Mesendoderm (in vitro differentiated cells): Measurements from ENCODE around the gene SUSD4.
A peak's percentile ranks its signal among the peaks of the same experiment; 100 is the strongest.

Experiments
- DNase-seq: peaks from one replicate; pipeline ENCODE4 v3.0.0; 2013
- H2AK5ac ChIP-seq: 2 replicates; pipeline ENCODE4 v1.6.1; 2013; ENCODE audit warnings: low read length, inconsistent platforms
- H2BK120ac ChIP-seq: 2 replicates; pipeline ENCODE4 v1.6.1; 2013; ENCODE audit warnings: low read depth, mild to moderate bottlenecking, low read length, moderate library complexity, mixed read lengths
- H2BK15ac ChIP-seq: replicated peaks from 2 replicates; pipeline ENCODE4 v1.6.1; 2013; ENCODE audit warnings: low read depth, mild to moderate bottlenecking, moderate library complexity
- H2BK5ac ChIP-seq: 2 replicates; pipeline ENCODE4 v1.6.1; 2013; ENCODE audit warnings: low read length, inconsistent platforms
- H3K18ac ChIP-seq: 2 replicates; pipeline ENCODE4 v1.6.1; 2013; ENCODE audit warnings: mild to moderate bottlenecking, low read length, mixed read lengths
- H3K23ac ChIP-seq: one replicate; pipeline ENCODE4 v1.6.1; 2013; ENCODE audit warnings: low read length
- H3K27ac ChIP-seq: 2 replicates; pipeline ENCODE4 v1.5.1; 2013; ENCODE audit warnings: low read depth, mild to moderate bottlenecking, inconsistent platforms, low read length, moderate library complexity
- H3K27me3 ChIP-seq: 2 replicates; pipeline ENCODE4 v1.6.1; 2013; ENCODE audit warnings: low read length, control low read depth, mild to moderate bottlenecking, inconsistent platforms; ENCODE audit not compliant: insufficient read depth, poor library complexity
- H3K36me3 ChIP-seq: 2 replicates; pipeline ENCODE4 v1.6.1; 2013; ENCODE audit warnings: low read length, inconsistent platforms; ENCODE audit not compliant: control insufficient read depth, insufficient read depth
- H3K4ac ChIP-seq: one replicate; pipeline ENCODE4 v1.6.1; 2013; ENCODE audit warnings: low read depth, mild to moderate bottlenecking, low read length, moderate library complexity
- H3K4me1 ChIP-seq: 2 replicates; pipeline ENCODE4 v1.6.1; 2013; ENCODE audit warnings: low read depth, low read length, inconsistent platforms; ENCODE audit not compliant: control insufficient read depth
- H3K4me2 ChIP-seq: 2 replicates; pipeline ENCODE4 v1.6.1; 2013; ENCODE audit warnings: low read length
- H3K4me3 ChIP-seq: 2 replicates; pipeline ENCODE4 v1.5.1; 2013; ENCODE audit warnings: mild to moderate bottlenecking, low read length
- H3K56ac ChIP-seq: one replicate; pipeline ENCODE4 v1.6.1; 2013; ENCODE audit warnings: low read length
- H3K79me1 ChIP-seq: 2 replicates; pipeline ENCODE4 v1.6.1; 2013; ENCODE audit warnings: low read length, inconsistent platforms
- H3K79me2 ChIP-seq: 2 replicates; pipeline ENCODE4 v1.6.1; 2013; ENCODE audit warnings: mild to moderate bottlenecking, low read length; ENCODE audit not compliant: control insufficient read depth, insufficient read depth
- H3K9ac ChIP-seq: 2 replicates; pipeline ENCODE4 v1.6.1; 2013; ENCODE audit warnings: low read length, inconsistent platforms
- H4K5ac ChIP-seq: one replicate; pipeline ENCODE4 v1.6.1; 2013; ENCODE audit warnings: low read length
- H4K8ac ChIP-seq: one replicate; pipeline ENCODE4 v1.6.1; 2013; ENCODE audit warnings: low read depth, mild to moderate bottlenecking, control low read depth, low read length, moderate library complexity
- WGBS: extraction: QIAGEN DNeasy Blood & Tissue Kit; methylation state at CpG from one replicate; pipeline ENCODE4 v1.1.7; 2013; ENCODE audit warnings: low lambda C conversion rate, missing lambda C conversion rate; ENCODE audit not compliant: insufficient coverage; ENCODE audit errors: extremely low coverage; 5-methylcytosine and 5-hydroxymethylcytosine counted together

The SUSD4 gene

GRCh38 chr1:223243441-223244050 lies 120.4 kb downstream of the SUSD4 start:
- DNase-seq: peak; percentile 10

GRCh38 chr1:223242971-223243370 lies 121.0 kb downstream of the SUSD4 start:
- no CpG with 5 or more reads among the region's 7 CpGs for WGBS

More at GRCh38 chr1:223243441-223244050, 120.4 kb downstream of the SUSD4 start:
- WGBS: no CpG with 5 or more reads among the region's 6 CpGs
- Histone ChIP-seq H3K27me3 (no peaks in the 10 kb centered on the region), H2BK15ac (no peak overlapping the region), H3K4me1 (no peaks in the 10 kb centered on the region), H3K27ac (no peak overlapping the region), H3K23ac (no peak overlapping the region), H3K18ac (no peak overlapping the region), H3K36me3 (no peaks in the 10 kb centered on the region), H4K5ac (no peak overlapping the region), H3K79me2 (no peaks in the 10 kb centered on the region), H3K79me1 (no peaks in the 10 kb centered on the region), H3K9ac (no peak overlapping the region), H2AK5ac (no peak overlapping the region), H4K8ac (no peak overlapping the region), H3K56ac (no peak overlapping the region), H3K4me2 (no peak overlapping the region), H3K4ac (no peak overlapping the region), H3K4me3 (no peak overlapping the region), H2BK120ac (no peak overlapping the region), H2BK5ac (no peak overlapping the region)

GRCh38 chr1:223242382-223242955 lies 121.5 kb downstream of the SUSD4 start:
- Histone ChIP-seq H3K18ac (no peak overlapping the region), H2BK15ac (no peak overlapping the region), H3K4me1 (no peaks in the 10 kb centered on the region), H3K79me2 (no peaks in the 10 kb centered on the region), H3K27me3 (no peaks in the 10 kb centered on the region), H3K23ac (no peak overlapping the region), H2BK5ac (no peak overlapping the region), H3K9ac (no peak overlapping the region), H3K36me3 (no peaks in the 10 kb centered on the region), H3K27ac (no peak overlapping the region), H3K4me2 (no peak overlapping the region), H2BK120ac (no peak overlapping the region), H3K4me3 (no peak overlapping the region), H4K5ac (no peak overlapping the region), H2AK5ac (no peak overlapping the region), H3K56ac (no peak overlapping the region), H3K4ac (no peak overlapping the region), H4K8ac (no peak overlapping the region), H3K79me1 (no peaks in the 10 kb centered on the region)
- DNase-seq: no peak
- WGBS: no CpG with 5 or more reads among the region's 6 CpGs

More at GRCh38 chr1:223242971-223243370, 121.0 kb downstream of the SUSD4 start:
- Histone ChIP-seq H3K27ac (no peak overlapping the region), H3K4me1 (no peaks in the 10 kb centered on the region), H3K56ac (no peak overlapping the region), H3K79me2 (no peaks in the 10 kb centered on the region), H3K4ac (no peak overlapping the region), H3K27me3 (no peaks in the 10 kb centered on the region), H3K18ac (no peak overlapping the region), H3K23ac (no peak overlapping the region), H3K79me1 (no peaks in the 10 kb centered on the region), H2BK120ac (no peak overlapping the region), H3K9ac (no peak overlapping the region), H3K4me2 (no peak overlapping the region), H3K4me3 (no peak overlapping the region), H2AK5ac (no peak overlapping the region), H4K5ac (no peak overlapping the region), H4K8ac (no peak overlapping the region), H2BK5ac (no peak overlapping the region), H3K36me3 (no peaks in the 10 kb centered on the region), H2BK15ac (no peak overlapping the region)
- no peak for DNase-seq

GRCh38 chr1:223240122-223240521 lies 123.9 kb downstream of the SUSD4 start:
- Histone ChIP-seq H4K8ac (no peak overlapping the region), H2AK5ac (no peak overlapping the region), H2BK15ac (no peak overlapping the region), H3K27me3 (no peaks in the 10 kb centered on the region), H3K36me3 (no peaks in the 10 kb centered on the region), H3K9ac (no peak overlapping the region), H3K79me1 (no peaks in the 10 kb centered on the region), H3K79me2 (no peaks in the 10 kb centered on the region), H3K4ac (no peak overlapping the region), H2BK120ac (no peak overlapping the region), H4K5ac (no peak overlapping the region), H3K18ac (no peak overlapping the region), H3K4me3 (no peak overlapping the region), H3K27ac (no peak overlapping the region), H3K4me1 (no peaks in the 10 kb centered on the region), H2BK5ac (no peak overlapping the region), H3K4me2 (no peak overlapping the region), H3K56ac (no peak overlapping the region), H3K23ac (no peak overlapping the region)
- WGBS: no CpG with 5 or more reads among the region's 2 CpGs
- no peak for DNase-seq

GRCh38 chr1:223235091-223235490 lies 128.9 kb downstream of the SUSD4 start:
- no peak overlapping the region for H3K27ac ChIP-seq

GRCh38 chr1:223234534-223234933 lies 129.4 kb downstream of the SUSD4 start:
- Histone ChIP-seq H4K8ac (no peak overlapping the region), H3K27me3 (no peaks in the 10 kb centered on the region), H2BK15ac (no peak overlapping the region), H3K79me1 (no peaks in the 10 kb centered on the region), H3K79me2 (no peaks in the 10 kb centered on the region), H3K56ac (no peak overlapping the region), H3K27ac (no peak overlapping the region), H3K18ac (no peak overlapping the region), H3K36me3 (no peaks in the 10 kb centered on the region), H3K4me3 (no peak overlapping the region), H2BK120ac (no peak overlapping the region), H4K5ac (no peak overlapping the region), H3K4ac (no peak overlapping the region), H2BK5ac (no peak overlapping the region), H3K4me1 (no peaks in the 10 kb centered on the region), H3K23ac (no peak overlapping the region), H3K4me2 (no peak overlapping the region), H3K9ac (no peak overlapping the region), H2AK5ac (no peak overlapping the region)
- WGBS: no CpG with 5 or more reads among the region's 5 CpGs
- no peak for DNase-seq

More at GRCh38 chr1:223235091-223235490, 128.9 kb downstream of the SUSD4 start:
- DNase-seq: no peak
- H3K18ac ChIP-seq: no peak overlapping the region
- H3K79me1 ChIP-seq: no peaks in the 10 kb centered on the region
- H3K4me2 ChIP-seq: no peak overlapping the region
- no CpG with 5 or more reads among the region's 3 CpGs for WGBS
- H3K27me3 ChIP-seq: no peaks in the 10 kb centered on the region
- no peak overlapping the region for H3K4ac ChIP-seq
- H2BK120ac ChIP-seq: no peak overlapping the region
- no peak overlapping the region for H2AK5ac ChIP-seq
- H2BK15ac ChIP-seq: no peak overlapping the region
- no peaks in the 10 kb centered on the region for H3K79me2 ChIP-seq
- H4K5ac ChIP-seq: no peak overlapping the region
- no peaks in the 10 kb centered on the region for H3K4me1 ChIP-seq
- H3K9ac ChIP-seq: no peak overlapping the region
- no peaks in the 10 kb centered on the region for H3K36me3 ChIP-seq
- H2BK5ac ChIP-seq: no peak overlapping the region
- H3K56ac ChIP-seq: no peak overlapping the region
- H3K4me3 ChIP-seq: no peak overlapping the region
- no peak overlapping the region for H3K23ac ChIP-seq
- H4K8ac ChIP-seq: no peak overlapping the region
